Liver (tissue), 9 donors: Measurements from ENCODE around the gene HCRTR1. TPM values are rescaled to one million over a fixed set of nuclear protein-coding genes. Genes with fewer than 3 reads are reported as not detected.

Experiments
- DNase-seq: peaks from one replicate; pipeline ENCODE4 v3.0.0-alpha.2; 2017; ENCODE audit warnings: low spot score
- H3K27ac ChIP-seq, 2 donors: one replicate each; pipeline ENCODE4 v1.7.0; 2013; ENCODE audit warnings: inconsistent platforms in 2 of 2, low read length in 2 of 2, control low read depth in 1 of 2, low read depth in 1 of 2, mild to moderate bottlenecking in 1 of 2
- H3K27me3 ChIP-seq, 4 donors: one replicate each; pipeline versions ENCODE4 v1.6.1 to v1.7.0; 2013; ENCODE audit warnings: low read length in 3 of 4, inconsistent platforms in 1 of 4, mild to moderate bottlenecking in 1 of 4, moderate library complexity in 1 of 4; ENCODE audit not compliant: control insufficient read depth in 4 of 4, insufficient read depth in 4 of 4
- H3K36me3 ChIP-seq, 4 donors: one replicate each; pipeline versions ENCODE4 v1.6.1 to v1.7.0; 2013; ENCODE audit warnings: low read length in 3 of 4, mild to moderate bottlenecking in 3 of 4, low read depth in 1 of 4, moderate library complexity in 1 of 4; ENCODE audit not compliant: control insufficient read depth in 4 of 4, insufficient read depth in 3 of 4
- H3K4me1 ChIP-seq, 4 donors: one replicate each; pipeline versions ENCODE4 v1.6.1 to v1.7.0; 2013; ENCODE audit warnings: low read length in 3 of 4, mild to moderate bottlenecking in 3 of 4, moderate library complexity in 1 of 4; ENCODE audit not compliant: control insufficient read depth in 4 of 4, insufficient read depth in 4 of 4
- H3K4me3 ChIP-seq, 3 donors: one replicate each; pipeline versions ENCODE4 v1.6.1 to v1.7.0; 2013; ENCODE audit warnings: low read length in 3 of 3, control low read depth in 1 of 3, low read depth in 1 of 3, mild to moderate bottlenecking in 1 of 3
- H3K9ac ChIP-seq, 2 donors: one replicate each; pipeline ENCODE4 v1.7.0; 2013; ENCODE audit warnings: low read length in 2 of 2, mild to moderate bottlenecking in 2 of 2, moderate library complexity in 2 of 2, control low read depth in 1 of 2, low read depth in 1 of 2
- H3K9me3 ChIP-seq, 4 donors: one replicate each; pipeline versions ENCODE4 v1.6.1 to v1.7.0; 2013; ENCODE audit warnings: low read length in 3 of 4; ENCODE audit not compliant: control insufficient read depth in 4 of 4
- ATF3 ChIP-seq: IDR thresholded peaks from 2 replicates; pipeline ENCODE4 v1.6.1; 2016; ENCODE audit warnings: antibody characterized with exemption
- CTCF ChIP-seq: fragments of 150-350 bp; IDR thresholded peaks from 2 replicates; pipeline ENCODE4 v1.5.1; 2017; ENCODE audit warnings: improper control_type of control experiment, low read depth, low read length; ENCODE audit not compliant: missing input control
- EGR1 ChIP-seq, 2 donors: IDR thresholded peaks; 2 replicates each; pipeline ENCODE4 v1.6.1; 2016 to 2018; ENCODE audit warnings: antibody characterized with exemption in 2 of 2, low read depth in 2 of 2
- FOXA1 ChIP-seq: IDR thresholded peaks from 2 replicates; pipeline ENCODE4 v1.6.1; 2016; ENCODE audit warnings: antibody characterized with exemption
- FOXA2 ChIP-seq: IDR thresholded peaks from 2 replicates; pipeline ENCODE4 v1.6.1; 2016; ENCODE audit warnings: antibody characterized with exemption
- GABPA ChIP-seq, 2 donors: IDR thresholded peaks in 1 of 2; conservative IDR thresholded peaks in 1 of 2; 2 replicates each; pipeline ENCODE4 v1.6.1; 2016; ENCODE audit warnings: antibody characterized with exemption in 2 of 2, mild to moderate bottlenecking in 1 of 2, moderate library complexity in 1 of 2
- HNF4A ChIP-seq, 2 donors: conservative IDR thresholded peaks; 2 replicates each; pipeline ENCODE4 v1.6.1; 2016; ENCODE audit warnings: antibody characterized with exemption in 2 of 2, mild to moderate bottlenecking in 2 of 2
- HNF4G ChIP-seq: IDR thresholded peaks from 2 replicates; pipeline ENCODE4 v1.6.1; 2016; ENCODE audit warnings: antibody characterized with exemption
- JUND ChIP-seq, 2 donors: IDR thresholded peaks; 2 replicates each; pipeline ENCODE4 v1.6.1; 2016; ENCODE audit warnings: antibody characterized with exemption in 2 of 2
- MAX ChIP-seq: IDR thresholded peaks from 2 replicates; pipeline ENCODE4 v1.6.1; 2016; ENCODE audit warnings: antibody characterized with exemption
- NR2F2 ChIP-seq: IDR thresholded peaks from 2 replicates; pipeline ENCODE4 v1.6.1; 2016; ENCODE audit warnings: antibody characterized with exemption
- RAD21 ChIP-seq, 2 donors: IDR thresholded peaks; 2 replicates each; pipeline ENCODE4 v1.6.1; 2016; ENCODE audit warnings: antibody characterized with exemption in 2 of 2, mild to moderate bottlenecking in 2 of 2
- REST ChIP-seq: IDR thresholded peaks from 2 replicates; pipeline ENCODE4 v1.6.1; 2016; ENCODE audit warnings: antibody characterized with exemption, mild to moderate bottlenecking
- RXRA ChIP-seq, 2 donors: IDR thresholded peaks; 2 replicates each; pipeline ENCODE4 v1.6.1; 2017 to 2018; ENCODE audit warnings: antibody characterized with exemption in 2 of 2, mild to moderate bottlenecking in 1 of 2
- SP1 ChIP-seq: IDR thresholded peaks from 2 replicates; pipeline ENCODE4 v1.6.1; 2018; ENCODE audit warnings: antibody characterized with exemption, mild to moderate bottlenecking
- TAF1 ChIP-seq: conservative IDR thresholded peaks from 2 replicates; pipeline ENCODE4 v1.6.1; 2016; ENCODE audit warnings: antibody characterized with exemption, mild to moderate bottlenecking
- YY1 ChIP-seq: IDR thresholded peaks from 2 replicates; pipeline ENCODE4 v1.6.1; 2016; ENCODE audit warnings: antibody characterized with exemption, mild to moderate bottlenecking
- ZBTB33 ChIP-seq: IDR thresholded peaks from 2 replicates; pipeline ENCODE4 v1.6.1; 2016; ENCODE audit warnings: antibody characterized with exemption
- WGBS: extraction: QIAGEN DNeasy Blood & Tissue Kit; methylation state at CpG from one replicate; pipeline ENCODE4 v1.1.7; 2013; 5-methylcytosine and 5-hydroxymethylcytosine counted together
- polyA plus RNA-seq, 2 donors: library from polyadenylated mRNA; stranded (reverse) in 1 of 2; unstranded in 1 of 2; fragments of 200-250 nt in 1 of 2; fragments of >200 nt in 1 of 2; fragmentation: Nextera tagmentation in 1 of 2; extraction: Ambion mirVana in 1 of 2; gene quantifications; one replicate each; pipeline versions ENCODE4 v1.2.1 to v1.2.3, GENCODE V29; 2013 to 2015
- total RNA-seq, 2 donors: library from RNA; depleted of rRNA; stranded (reverse); fragments of >200 nt; gene quantifications; one replicate each; pipeline ENCODE4 v1.2.3, GENCODE V29; 2014
- donor health status: healthy.
- donor health status: healthy.
- donor health status: healthy.
- donor health status: healthy.
- donor health status: healthy.

Gene HCRTR1
- total and polyA plus RNA-seq, 4 donors = 0.06 TPM; not detected in 3

- Histone ChIP-seq H3K9ac (no peak overlapping the region), H3K4me1 (no peaks in the 10 kb centered on the region), H3K27me3 (no peaks in the 10 kb centered on the region), H3K4me3 (no peak overlapping the region), H3K36me3 (no peaks in the 10 kb centered on the region), H3K27ac (no peak overlapping the region), H3K9me3 (no peaks in the 10 kb centered on the region)
- DNase-seq = no peak
- TF ChIP-seq SP1 (no peak), GABPA (IDR thresholded peaks at IDR 0.05 in 1 of 2, conservative IDR thresholded peaks at IDR 0.05 in 1 of 2) (no peak), HNF4A (conservative IDR thresholded peaks at IDR 0.05) (no peak), RAD21 (IDR thresholded peaks at IDR 0.05) (no peak), EGR1 (IDR thresholded peaks at IDR 0.05; ENCODE audit: low read depth in 2 of 2) (no peak), MAX (no peak), TAF1 (no peak), HNF4G (no peak), CTCF (no peak), RXRA (IDR thresholded peaks at IDR 0.05) (no peak), ATF3 (no peak), REST (no peak), ZBTB33 (no peak), FOXA1 (no peak), JUND (IDR thresholded peaks at IDR 0.05) (no peak), NR2F2 (no peak), FOXA2 (no peak), YY1 (no peak)
- 94% methylated on average over 2 of the region's 2 CpGs for WGBS
These were observed 15.4 kb upstream of the HCRTR1 start for GRCh38 chr1:31602081-31602480.
